GM18517 (cell line): ENCODE results near the gene COL1A1.

Experiments
- ATAC-seq: cut with Tn5 transposase; IDR thresholded peaks from one replicate; pipeline ENCODE4 v1.9.1; 2021; ENCODE audit warnings: mild to moderate bottlenecking, moderate library complexity; ENCODE audit not compliant: unreplicated experiment

COL1A1 gene

GRCh38 chr17:50174444-50174843, 27.0 kb downstream of the COL1A1 start:
- ATAC-seq = no peak

DNA sequence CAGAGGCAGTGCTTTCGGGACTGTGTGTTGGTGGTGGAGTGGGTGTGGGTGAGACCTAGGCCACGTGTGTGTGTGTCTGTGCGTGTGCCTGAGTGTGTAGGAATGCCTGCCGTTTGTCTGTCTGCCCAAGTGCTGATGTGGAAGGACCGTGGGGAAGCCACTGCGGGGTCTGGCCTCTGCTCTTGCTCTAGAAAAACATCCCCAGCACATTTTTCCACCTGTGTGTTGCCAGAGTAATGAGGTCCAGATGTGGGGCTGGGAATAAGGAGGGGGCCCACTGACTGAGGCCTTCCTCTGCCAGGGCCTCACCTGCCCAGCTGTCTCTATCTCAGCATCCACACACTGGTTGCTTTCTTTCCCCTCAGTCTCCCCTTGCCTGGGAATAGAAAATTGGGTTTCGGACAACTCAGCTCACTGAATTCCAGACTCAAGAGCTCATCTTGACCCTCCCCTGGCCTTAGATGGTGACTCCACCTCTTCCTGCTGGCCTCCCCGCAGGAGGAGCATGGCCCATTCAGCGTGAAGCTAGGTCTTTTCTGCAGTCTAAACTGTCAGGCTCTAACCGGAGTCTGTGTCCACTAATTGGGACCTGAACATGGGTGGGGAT, 28.0 kb downstream of the COL1A1 start:
- ATAC-seq = no peak

GRCh38 chr17:50172936-50173334, 28.5 kb downstream of the COL1A1 start:
- ATAC-seq = no peak

- ATAC-seq = no peak
These were observed 29.3 kb downstream of the COL1A1 start for GRCh38 chr17:50172130-50172529.

GRCh38 chr17:50171371-50172071, 29.9 kb downstream of the COL1A1 start:
- ATAC-seq = no peak

DNA sequence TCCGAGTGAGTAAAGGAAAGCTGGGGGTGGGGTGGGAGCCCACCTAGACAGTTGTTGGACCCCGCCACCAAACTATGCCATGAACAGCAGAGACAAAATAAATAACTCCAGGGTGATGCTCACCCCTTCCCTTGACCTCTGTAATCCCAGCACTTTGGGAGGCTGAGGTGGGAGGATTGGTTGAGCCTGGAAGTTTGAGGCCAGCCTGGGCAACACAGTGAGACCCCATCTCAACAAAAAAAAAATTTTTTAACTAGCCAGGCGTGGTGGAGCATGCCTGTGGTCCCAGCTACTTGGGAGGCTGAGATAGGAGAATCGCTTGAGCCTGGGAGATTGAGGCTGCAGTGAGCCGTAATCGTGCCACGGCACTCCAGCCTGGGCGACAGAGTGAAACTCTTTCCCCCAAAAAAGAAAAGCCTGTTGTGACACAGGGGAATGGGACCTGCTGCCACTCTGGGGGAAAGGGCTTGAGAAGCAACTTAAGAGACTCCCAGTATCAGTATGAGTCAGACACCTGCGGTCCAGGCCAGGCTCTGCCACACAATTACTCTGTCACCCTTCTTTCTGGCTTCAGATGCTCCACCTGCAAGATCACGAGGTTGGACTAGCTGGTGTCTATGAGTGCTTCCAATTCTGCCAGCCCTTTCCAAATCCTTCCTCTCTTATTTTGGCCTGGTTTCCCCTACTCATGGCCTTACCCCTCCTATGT, 30.6 kb downstream of the COL1A1 start:
- ATAC-seq = peak; percentile 85

DNA sequence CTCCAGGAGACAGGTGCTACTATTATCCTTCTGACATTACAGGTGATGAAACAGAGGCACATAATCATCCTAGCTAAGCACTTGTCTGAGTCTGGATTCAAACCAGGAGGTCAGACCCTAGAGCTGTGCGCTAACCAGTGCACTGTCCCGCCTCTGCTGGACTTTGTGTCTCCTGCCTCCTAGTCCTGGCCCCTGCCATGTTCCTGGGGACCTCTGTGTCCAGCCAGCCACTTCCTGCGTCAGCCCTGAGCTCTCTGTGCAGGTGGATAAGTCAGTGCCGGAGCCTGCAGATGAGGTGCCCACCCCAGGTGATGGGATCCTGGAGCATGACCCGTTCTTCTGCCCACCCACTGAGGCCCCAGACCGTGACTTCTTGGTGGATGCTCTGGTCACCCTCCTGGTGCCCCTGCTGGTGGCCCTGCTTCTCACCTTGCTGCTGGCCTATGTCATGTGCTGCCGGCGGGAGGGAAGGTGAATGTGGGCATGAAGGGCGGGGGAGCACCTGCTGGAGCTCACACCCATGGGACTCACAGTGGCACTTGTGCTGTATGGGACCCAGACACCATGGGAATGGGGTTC, 31.5 kb downstream of the COL1A1 start:
- no peak for ATAC-seq

DNA sequence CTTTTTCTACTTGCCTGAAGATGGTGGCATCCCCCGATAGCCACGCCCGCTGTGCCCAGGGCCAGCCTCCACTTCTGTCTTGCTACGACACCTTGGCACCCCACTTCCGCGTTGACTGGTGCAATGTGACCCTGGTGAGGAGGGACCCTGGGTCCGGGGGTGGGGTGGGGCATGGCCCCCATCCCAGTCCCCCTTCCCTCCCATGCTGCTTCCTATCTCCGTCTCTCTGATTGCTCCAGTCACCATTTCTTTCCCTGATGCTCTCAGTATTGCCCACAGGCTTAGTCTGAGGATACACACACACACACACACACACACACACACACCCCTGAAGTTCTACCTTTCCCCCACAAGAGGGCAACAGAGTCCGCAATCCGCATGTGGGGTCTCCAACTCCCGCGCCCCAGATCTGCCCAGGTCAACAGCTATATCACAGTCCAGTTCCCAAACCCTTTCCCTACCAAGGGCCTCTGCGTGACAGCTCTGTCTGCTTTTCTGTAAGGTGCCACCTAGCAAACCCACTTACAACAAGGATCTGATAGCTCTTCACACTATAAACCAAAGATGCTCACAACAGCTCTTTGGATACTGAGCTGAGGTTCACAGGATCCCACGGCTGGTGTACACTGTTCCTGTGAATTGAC, 32.2 kb downstream of the COL1A1 start:
- no peak for ATAC-seq

DNA sequence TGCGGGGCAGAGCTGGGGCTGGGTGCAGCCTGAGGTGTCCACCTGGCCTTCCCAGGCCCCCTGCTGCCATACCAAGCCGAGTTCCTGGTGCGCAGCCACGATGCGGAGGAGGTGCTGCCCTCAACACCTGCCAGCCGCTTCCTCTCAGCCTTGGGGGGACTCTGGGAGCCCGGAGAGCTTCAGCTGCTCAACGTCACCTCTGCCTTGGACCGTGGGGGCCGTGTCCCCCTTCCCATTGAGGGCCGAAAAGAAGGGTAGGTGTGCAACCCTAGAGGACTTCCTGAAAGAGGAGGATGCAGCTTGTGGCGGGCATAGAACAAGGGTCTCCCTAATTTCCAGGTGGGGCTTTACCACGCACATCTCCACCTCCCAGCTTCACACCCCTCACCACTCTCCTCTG, 33.1 kb downstream of the COL1A1 start:
- ATAC-seq = no peak

- ATAC-seq = no peak
These were observed 34.1 kb downstream of the COL1A1 start for GRCh38 chr17:50167371-50167770.

DNA sequence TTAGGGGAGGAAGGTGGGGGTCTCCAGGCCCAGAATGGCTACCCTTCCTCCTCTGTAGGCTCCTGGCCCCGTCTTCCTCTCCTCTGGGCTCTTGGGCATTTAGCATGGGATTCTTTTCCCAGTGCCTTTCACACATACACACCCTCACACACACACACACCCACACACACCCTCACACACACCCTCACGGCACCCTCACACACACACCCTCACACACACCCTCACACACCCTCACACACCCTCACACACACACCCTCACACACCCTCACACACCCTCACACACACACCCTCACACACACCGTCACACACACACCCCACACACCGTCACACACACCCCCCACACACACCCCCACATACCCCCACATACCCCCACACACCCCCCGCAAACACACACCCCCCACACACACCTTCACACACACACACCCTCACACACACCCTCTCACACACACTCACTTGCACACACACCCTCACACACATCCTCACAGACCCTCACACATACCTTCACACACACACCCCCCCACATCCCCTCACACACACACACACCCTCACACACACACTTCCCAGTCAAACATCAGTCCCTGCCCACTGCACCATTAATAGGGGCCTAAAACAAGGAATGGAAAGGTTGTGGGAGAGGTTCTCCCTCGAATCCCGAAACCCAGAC, 34.8 kb downstream of the COL1A1 start:
- ATAC-seq = no peak

DNA sequence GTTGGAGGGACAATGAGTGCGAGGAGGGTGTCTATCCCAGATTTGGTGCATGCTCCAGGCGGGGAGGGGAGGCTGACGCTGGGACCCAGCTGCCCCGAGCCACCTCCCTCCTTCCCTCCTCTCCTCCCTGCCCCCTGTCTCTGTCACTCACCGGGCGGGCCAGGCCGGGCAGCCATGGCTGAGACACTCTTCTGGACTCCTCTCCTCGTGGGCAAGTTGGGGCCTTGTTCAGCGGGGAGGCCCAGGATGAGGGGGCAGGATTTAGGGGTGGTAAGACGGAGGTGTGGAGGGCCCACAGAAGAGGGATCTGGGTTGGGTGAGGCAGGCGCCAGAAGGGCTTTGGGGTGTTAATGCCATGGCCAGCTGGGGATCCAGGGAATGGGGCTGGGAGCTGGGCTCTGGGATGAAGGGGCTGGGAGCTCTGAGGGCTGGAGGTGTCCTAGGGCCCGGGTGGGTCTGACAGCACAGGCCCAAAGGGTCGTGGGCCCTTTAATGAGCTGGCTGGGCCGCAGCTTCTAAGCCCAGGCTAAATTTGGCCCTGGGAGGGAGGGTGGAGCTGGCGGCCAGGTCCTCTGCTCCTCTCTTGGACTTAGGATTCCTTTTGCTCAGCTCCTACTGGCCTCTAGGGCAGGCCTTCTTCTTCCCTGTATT, 35.4 kb downstream of the COL1A1 start, which contains the start of gene SGCA:
Gene SGCA, plus strand, starts transcription at position 139 of the 651 bp plus-strand sequence. Its CDS starts 36 bp downstream, at position 175.
- ATAC-seq = no peak

- no peak for ATAC-seq
These were observed 36.0 kb downstream of the COL1A1 start for GRCh38 chr17:50165466-50165865.

GRCh38 chr17:50165066-50165465, 36.4 kb downstream of the COL1A1 start:
- no peak for ATAC-seq

DNA sequence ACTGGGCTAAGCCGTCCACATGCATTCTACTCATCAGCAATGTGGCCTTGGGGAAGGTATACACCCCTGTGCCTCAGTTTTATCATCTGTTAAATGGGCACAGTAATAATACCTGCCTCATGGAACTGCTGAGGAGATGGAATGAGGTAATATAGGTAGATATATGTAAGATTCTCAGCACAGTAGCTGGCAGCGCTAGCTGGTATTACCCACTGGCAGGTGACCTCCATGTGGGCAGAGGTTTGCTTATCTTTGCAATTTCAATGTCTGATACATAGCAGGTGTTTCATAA, 36.8 kb downstream of the COL1A1 start:
- no peak for ATAC-seq

DNA sequence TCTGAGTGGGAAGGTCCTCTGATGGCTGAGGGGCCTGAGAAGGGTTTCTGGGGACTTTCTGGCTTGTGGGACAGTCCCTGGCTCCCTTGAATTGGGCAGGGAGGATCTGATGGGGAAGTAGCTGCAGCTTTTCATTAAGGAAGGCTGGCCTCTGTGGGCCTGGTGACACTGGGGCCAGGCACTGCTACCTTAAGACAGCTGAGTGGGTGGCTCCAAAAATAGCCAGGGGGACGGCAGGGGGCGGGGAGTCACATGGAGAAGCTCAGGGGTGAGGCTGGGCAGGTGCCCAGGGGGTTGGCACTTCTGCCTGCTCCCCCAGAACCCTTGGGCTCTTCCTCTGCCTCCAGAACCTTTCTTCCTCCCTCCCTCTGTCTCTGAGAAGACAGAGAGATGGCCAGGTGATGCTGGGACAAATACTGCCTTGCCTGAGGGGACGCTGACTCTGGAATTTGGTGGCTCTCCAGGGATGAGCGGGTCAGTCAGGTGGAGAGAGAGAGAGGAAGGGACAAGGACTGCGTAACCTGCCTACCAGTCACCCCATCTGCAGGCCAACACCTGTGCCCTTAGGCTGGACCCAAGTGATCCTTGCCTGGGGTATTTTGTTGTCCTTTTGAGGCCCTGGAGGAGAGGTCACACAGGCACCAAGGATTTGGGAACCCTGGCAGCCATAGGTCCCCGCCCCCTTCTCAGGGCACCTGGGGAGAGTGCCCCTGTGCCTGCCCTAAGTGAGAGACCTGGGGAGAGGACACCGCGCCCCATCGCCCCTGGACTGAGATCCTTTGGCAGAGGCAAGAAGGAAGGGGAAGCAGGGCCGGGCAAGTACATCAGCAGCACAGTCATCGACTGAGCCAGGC, 37.4 kb downstream of the COL1A1 start:
- no peak for ATAC-seq

- no peak for ATAC-seq
These were observed 38.8 kb downstream of the COL1A1 start for GRCh38 chr17:50162466-50163254.

GRCh38 chr17:50161911-50162288, 39.5 kb downstream of the COL1A1 start:
- no peak for ATAC-seq
